ENCODE data around the gene RIBC2.

DNA sequence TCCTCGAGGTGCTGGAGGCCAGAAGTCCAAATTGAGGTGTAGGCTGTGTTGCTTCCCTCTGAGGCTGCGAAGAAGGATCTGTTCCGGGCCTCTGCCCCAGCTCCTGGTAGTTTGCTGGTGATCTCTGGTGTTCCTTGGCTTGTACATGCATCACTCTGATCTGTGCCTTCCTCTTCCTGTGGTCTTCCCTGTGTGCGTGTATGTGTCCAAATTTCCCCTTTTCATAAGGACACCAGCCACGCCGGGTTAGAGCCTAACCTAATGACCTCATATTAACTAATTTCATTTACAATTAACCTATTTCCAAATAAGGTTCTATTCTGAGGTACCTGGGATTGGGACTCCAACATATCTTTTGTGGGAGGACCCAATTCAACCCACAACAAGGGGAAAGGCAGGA, 21.5 kb downstream of the RIBC2 start:
- TF ChIP-seq POLR2AphosphoS5 (IDR thresholded peaks at IDR 0.05), result no peak
- TF ChIP-seq POLR2A (IDR thresholded peaks at IDR 0.05; ENCODE audit: low read depth), result no peak
- TF ChIP-seq, protein P1, sequence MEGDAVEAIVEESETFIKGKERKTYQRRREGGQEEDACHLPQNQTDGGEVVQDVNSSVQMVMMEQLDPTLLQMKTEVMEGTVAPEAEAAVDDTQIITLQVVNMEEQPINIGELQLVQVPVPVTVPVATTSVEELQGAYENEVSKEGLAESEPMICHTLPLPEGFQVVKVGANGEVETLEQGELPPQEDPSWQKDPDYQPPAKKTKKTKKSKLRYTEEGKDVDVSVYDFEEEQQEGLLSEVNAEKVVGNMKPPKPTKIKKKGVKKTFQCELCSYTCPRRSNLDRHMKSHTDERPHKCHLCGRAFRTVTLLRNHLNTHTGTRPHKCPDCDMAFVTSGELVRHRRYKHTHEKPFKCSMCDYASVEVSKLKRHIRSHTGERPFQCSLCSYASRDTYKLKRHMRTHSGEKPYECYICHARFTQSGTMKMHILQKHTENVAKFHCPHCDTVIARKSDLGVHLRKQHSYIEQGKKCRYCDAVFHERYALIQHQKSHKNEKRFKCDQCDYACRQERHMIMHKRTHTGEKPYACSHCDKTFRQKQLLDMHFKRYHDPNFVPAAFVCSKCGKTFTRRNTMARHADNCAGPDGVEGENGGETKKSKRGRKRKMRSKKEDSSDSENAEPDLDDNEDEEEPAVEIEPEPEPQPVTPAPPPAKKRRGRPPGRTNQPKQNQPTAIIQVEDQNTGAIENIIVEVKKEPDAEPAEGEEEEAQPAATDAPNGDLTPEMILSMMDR (IDR thresholded peaks at IDR 0.05), result no peak
- TF ChIP-seq EP300 (IDR thresholded peaks at IDR 0.05), result no peak
